ENCODE measurements around the gene UNC45A. TPM values are rescaled to one million over a fixed set of nuclear protein-coding genes. Genes with fewer than 3 reads are reported as not detected.

UNC45A gene
- polyA plus RNA-seq, 2 donors: 35.0 to 47.9 TPM

DNA sequence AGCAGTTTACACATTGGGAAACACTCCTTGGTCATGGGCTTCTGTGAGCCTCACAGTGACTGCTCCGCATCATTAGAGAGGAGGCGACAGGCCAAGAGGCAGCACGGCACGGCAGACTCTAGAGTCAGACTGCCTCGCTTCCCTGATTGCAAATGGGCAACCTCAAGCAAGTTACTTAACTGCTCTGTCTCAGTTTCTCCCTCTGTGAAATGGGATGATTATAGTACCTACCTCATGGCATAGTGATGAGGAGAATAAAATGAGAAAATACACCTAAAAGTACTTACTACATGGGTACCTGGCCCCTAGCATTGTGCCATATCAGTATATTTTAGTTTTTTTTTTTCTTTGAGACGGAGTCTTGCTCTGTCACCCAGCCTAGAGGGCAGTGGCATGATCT, 15.6 kb downstream of the UNC45A start:
- no peak overlapping the region for H3K4me3 ChIP-seq (ENCODE audit: low read depth in 1 of 2, low read length in 2 of 2)
- peaks cover 25 to 51% of the 10 kb centered on the region in 2 donors for H3K36me3 ChIP-seq (ENCODE audit: control insufficient read depth in 2 of 2, insufficient read depth in 2 of 2, low read length in 1 of 2)
- H3K27me3 ChIP-seq (ENCODE audit: control insufficient read depth in 1 of 2, insufficient read depth in 2 of 2, low read length in 2 of 2): no peaks in the 10 kb centered on the region
- H3K27ac ChIP-seq (ENCODE audit: low read depth in 2 of 2, low read length in 1 of 2): no peak overlapping the region
- H3K9me3 ChIP-seq (ENCODE audit: control insufficient read depth in 2 of 2, insufficient read depth in 1 of 2, low read depth in 1 of 2, low read length in 1 of 2): no peaks in the 10 kb centered on the region
- WGBS, 2 donors: 95 to 97% methylated on average over 6 of the region's 6 CpGs
- peaks cover 0 to 11% of the 10 kb centered on the region in 2 donors for H3K4me1 ChIP-seq (ENCODE audit: control insufficient read depth in 2 of 2, insufficient read depth in 2 of 2, low read length in 1 of 2)

DNA sequence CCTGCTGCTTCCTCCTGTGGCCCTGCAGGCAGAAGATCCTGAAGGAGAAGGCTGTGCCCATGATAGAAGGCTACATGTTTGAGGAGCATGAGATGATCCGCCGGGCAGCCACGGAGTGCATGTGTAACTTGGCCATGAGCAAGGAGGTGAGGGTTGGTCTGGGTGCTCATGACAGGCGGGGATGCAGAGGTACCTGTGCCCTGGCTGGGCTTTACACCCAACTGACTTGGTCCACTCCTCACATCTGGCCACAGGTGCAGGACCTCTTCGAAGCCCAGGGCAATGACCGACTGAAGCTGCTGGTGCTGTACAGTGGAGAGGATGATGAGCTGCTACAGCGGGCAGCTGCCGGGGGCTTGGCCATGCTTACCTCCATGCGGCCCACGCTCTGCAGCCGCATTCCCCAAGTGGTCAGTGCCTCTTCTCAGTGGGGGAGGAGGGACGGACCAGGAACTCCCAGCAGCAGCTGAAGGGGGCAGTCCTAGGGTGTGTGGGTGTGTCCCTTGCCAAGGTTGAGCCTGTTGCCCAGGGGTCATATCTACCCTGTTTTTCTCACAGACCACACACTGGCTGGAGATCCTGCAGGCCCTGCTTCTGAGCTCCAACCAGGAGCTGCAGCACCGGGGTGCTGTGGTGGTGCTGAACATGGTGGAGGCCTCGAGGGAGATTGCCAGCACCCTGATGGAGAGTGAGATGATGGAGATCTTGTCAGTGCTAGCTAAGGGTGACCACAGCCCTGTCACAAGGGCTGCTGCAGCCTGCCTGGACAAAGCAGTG, 18.0 kb downstream of the UNC45A start:
- H3K9me3 ChIP-seq (ENCODE audit: control insufficient read depth in 2 of 2, insufficient read depth in 1 of 2, low read depth in 1 of 2, low read length in 1 of 2): no peaks in the 10 kb centered on the region
- H3K27me3 ChIP-seq (ENCODE audit: control insufficient read depth in 1 of 2, insufficient read depth in 2 of 2, low read length in 2 of 2): no peaks in the 10 kb centered on the region
- H3K36me3 ChIP-seq (ENCODE audit: control insufficient read depth in 2 of 2, insufficient read depth in 2 of 2, low read length in 1 of 2): peaks cover 13 to 34% of the 10 kb centered on the region in 2 donors
- WGBS, 2 donors: 90 to 94% methylated on average over 14 of the region's 14 CpGs
- peaks cover 7 to 16% of the 10 kb centered on the region in 2 donors for H3K4me1 ChIP-seq (ENCODE audit: control insufficient read depth in 2 of 2, insufficient read depth in 2 of 2, low read length in 1 of 2)
- no peak overlapping the region for H3K4me3 ChIP-seq (ENCODE audit: low read depth in 1 of 2, low read length in 2 of 2)
- H3K27ac ChIP-seq (ENCODE audit: low read depth in 2 of 2, low read length in 1 of 2): no peak overlapping the region

DNA sequence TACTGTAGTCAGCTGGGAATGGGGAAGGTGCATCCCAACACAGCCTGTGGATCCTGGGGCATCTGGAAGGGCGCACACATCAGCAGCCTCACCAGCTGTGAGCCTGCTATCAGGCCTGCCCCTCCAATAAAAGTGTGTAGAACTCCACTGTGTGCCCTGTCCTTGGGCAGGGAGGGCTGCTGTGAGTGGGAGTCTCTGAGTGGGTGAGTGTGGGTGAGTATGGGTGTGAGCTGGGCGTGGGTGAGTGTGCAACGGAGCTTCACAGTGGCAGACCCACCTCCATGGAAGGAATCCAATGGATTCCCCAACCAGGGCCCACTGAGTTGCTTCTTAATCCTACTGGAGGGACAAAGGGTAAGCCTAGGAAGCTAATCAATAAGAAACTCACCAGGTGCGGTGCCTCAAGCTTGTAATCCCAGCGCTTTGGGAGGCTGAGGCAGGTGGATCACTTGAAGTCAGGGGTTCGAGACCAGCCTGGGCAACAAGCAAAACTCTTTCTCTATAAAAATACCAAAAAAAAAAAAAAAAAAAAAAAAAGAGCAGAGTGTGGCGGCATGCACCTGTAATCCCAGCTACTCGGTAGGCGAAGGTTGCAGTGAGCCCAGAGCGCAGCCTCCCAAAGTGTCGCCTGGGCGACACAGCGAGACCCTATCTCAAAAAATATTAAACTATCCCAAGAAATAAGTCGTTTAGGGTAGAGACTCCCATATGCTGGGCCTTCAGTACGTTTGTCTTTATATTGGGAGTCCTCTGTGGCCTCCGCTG, 19.0 kb downstream of the UNC45A start:
- H3K4me3 ChIP-seq (ENCODE audit: low read depth in 1 of 2, low read length in 2 of 2): peak overlapping the region in 1 of 2 donors; percentile 75
- WGBS, 2 donors: 63 to 70% methylated on average over 16 of the region's 16 CpGs
- H3K36me3 ChIP-seq (ENCODE audit: control insufficient read depth in 2 of 2, insufficient read depth in 2 of 2, low read length in 1 of 2): peaks cover 10 to 26% of the 10 kb centered on the region in 2 donors
- H3K4me1 ChIP-seq (ENCODE audit: control insufficient read depth in 2 of 2, insufficient read depth in 2 of 2, low read length in 1 of 2): peaks cover 7 to 15% of the 10 kb centered on the region in 2 donors
- no peaks in the 10 kb centered on the region for H3K27me3 ChIP-seq (ENCODE audit: control insufficient read depth in 1 of 2, insufficient read depth in 2 of 2, low read length in 2 of 2)
- no peaks in the 10 kb centered on the region for H3K9me3 ChIP-seq (ENCODE audit: control insufficient read depth in 2 of 2, insufficient read depth in 1 of 2, low read depth in 1 of 2, low read length in 1 of 2)
- peak overlapping the region; percentile 96 for H3K27ac ChIP-seq (ENCODE audit: low read depth in 2 of 2, low read length in 1 of 2)

DNA sequence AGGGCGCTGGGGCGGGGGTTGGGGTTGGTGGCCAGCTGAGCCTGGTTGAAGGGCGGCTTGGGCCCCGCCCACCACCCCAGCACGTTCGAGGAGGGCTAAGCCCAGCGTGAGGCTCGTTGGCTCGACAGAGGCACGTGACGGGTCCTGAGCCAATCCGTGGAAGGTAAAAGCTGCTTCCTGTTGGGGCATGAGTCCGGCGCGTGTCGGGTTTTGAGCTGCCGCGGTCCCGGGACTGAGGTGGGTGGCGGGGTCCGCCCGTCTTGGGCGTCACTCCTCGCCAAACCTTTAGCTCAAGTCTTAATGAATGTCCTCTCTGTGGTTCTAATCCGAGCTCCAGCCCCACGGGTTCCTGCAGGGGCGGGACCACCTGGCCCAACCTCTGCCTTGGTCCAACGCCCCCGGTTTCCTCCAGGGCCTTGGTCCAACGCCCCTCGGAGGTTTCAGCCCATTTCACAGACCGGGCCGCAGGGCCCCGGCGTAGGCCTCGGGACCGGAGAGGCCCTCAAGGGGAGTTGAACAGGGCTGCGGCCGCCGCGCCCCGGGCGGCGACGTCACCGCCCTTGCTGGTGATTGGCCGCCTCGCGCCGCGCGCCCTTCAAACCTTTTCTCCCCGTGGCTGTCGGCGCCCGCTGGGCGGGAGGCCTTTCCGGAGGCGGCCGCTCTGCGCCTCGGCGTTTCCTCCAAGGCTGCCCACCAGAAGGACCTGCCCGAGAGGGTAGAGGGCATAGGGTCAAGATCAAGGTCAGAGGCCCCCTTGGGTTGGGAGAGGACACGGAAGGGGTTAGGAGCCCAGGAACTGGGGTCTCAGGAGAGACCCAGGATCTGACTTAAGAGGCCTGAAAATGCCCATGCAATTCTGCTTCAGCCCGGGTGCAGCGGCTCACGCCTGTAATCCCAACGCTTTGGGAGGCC, 19.9 kb downstream of the UNC45A start, which contains the start of gene RCCD1:
RCCD1 (plus strand) TSS at position 173 of the 912 bp plus-strand sequence. CDS start 1,851 bp downstream, outside the sequence.
- peak within 1 kb of the TSS; percentile 96 for H3K27ac ChIP-seq (ENCODE audit: low read depth in 2 of 2, low read length in 1 of 2)
- H3K36me3 ChIP-seq (ENCODE audit: control insufficient read depth in 2 of 2, insufficient read depth in 2 of 2, low read length in 1 of 2): peaks cover 6 to 25% of the 10 kb centered on the region in 2 donors
- peak within 1 kb of the TSS; percentile 68 to 75 for H3K4me3 ChIP-seq (ENCODE audit: low read depth in 1 of 2, low read length in 2 of 2)
- WGBS, 2 donors: 1% methylated on average over 69 of the region's 69 CpGs
- no peaks in the 10 kb centered on the region for H3K9me3 ChIP-seq (ENCODE audit: control insufficient read depth in 2 of 2, insufficient read depth in 1 of 2, low read depth in 1 of 2, low read length in 1 of 2)
- no peaks in the 10 kb centered on the region for H3K27me3 ChIP-seq (ENCODE audit: control insufficient read depth in 1 of 2, insufficient read depth in 2 of 2, low read length in 2 of 2)
- H3K4me1 ChIP-seq (ENCODE audit: control insufficient read depth in 2 of 2, insufficient read depth in 2 of 2, low read length in 1 of 2): peaks cover 7 to 12% of the 10 kb centered on the region in 2 donors

DNA sequence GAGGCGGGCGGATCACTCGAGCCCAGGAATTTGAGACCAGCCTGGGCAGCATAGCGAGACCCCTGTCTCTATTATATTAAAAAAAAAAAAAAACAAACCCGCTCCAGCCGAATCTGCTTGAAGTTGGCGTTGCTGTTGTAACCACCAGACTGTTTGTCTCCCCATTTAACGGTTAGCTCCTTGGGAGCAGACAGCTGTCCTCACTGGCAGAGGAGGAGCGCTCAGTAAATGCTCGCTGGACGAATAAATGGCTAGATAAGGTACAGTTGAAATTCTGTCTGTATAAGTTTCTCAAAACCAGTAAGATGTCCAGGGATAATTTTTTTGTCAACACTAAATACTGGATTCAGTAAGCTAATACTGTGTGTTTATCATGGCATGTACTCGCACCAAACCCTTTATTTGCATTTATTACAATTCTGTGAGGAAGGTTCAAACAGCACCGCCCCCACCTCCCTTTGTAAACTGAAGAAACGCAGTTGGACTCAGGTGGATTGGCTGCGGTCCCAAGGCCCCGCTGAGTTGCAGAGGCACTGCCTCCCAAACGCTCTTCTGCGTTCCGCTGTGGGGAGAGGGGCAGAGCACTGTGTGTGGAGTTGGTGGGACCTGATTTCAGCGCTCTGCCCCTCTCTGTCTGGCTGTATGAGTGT, 20.7 kb downstream of the UNC45A start:
- Histone ChIP-seq H3K4me3 (ENCODE audit: low read depth in 1 of 2, low read length in 2 of 2) (peak overlapping the region in 1 of 2 donors; percentile 75), H3K27me3 (ENCODE audit: control insufficient read depth in 1 of 2, insufficient read depth in 2 of 2, low read length in 2 of 2) (no peaks in the 10 kb centered on the region), H3K36me3 (ENCODE audit: control insufficient read depth in 2 of 2, insufficient read depth in 2 of 2, low read length in 1 of 2) (peaks cover 0 to 28% of the 10 kb centered on the region in 2 donors), H3K27ac (ENCODE audit: low read depth in 2 of 2, low read length in 1 of 2) (peak overlapping the region in 1 of 2 donors; percentile 13), H3K9me3 (ENCODE audit: control insufficient read depth in 2 of 2, insufficient read depth in 1 of 2, low read depth in 1 of 2, low read length in 1 of 2) (no peaks in the 10 kb centered on the region), H3K4me1 (ENCODE audit: control insufficient read depth in 2 of 2, insufficient read depth in 2 of 2, low read length in 1 of 2) (peaks cover 7 to 12% of the 10 kb centered on the region in 2 donors)
- 48 to 53% methylated on average over 20 of the region's 20 CpGs for WGBS, 2 donors

DNA sequence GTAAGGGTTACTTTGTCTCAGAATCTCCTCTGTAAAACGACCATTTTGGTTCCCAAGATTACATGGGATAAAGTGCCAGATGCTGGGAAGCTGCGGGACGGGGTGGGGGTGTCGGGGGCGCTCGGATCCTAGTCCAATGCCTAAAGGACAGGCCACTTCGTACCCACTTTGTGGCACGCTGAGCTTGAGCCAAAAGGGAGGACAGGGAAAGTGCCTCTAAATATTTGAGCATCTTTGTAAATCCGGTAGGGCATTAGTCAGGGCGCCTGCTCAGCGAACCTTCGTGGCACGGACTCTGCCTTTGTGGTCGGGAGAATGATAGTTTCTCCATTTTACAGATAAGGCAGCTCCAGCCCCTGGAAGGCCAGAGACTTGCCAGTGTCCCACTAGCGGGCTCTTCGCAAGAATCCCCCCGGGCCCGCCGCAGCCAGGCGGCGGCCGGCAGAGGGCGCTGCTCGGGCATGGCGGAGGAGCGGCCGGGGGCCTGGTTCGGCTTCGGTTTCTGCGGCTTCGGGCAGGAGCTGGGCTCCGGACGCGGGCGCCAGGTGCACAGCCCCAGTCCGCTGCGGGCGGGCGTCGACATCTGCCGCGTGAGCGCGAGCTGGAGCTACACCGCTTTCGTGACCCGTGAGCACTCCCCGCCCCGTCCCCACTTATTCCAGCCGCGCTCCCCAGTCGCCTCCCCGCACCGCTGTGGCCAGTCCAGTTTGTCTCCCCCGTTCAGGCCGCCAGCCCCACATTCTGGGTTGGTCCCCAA, 21.4 kb downstream of the UNC45A start:
- peaks cover 5 to 32% of the 10 kb centered on the region in 2 donors for H3K36me3 ChIP-seq (ENCODE audit: control insufficient read depth in 2 of 2, insufficient read depth in 2 of 2, low read length in 1 of 2)
- peaks cover 7 to 12% of the 10 kb centered on the region in 2 donors for H3K4me1 ChIP-seq (ENCODE audit: control insufficient read depth in 2 of 2, insufficient read depth in 2 of 2, low read length in 1 of 2)
- WGBS, 2 donors: 9% methylated on average over 54 to 56 of the region's 56 CpGs
- H3K27ac ChIP-seq (ENCODE audit: low read depth in 2 of 2, low read length in 1 of 2): peak overlapping the region in 1 of 2 donors; percentile 69
- H3K9me3 ChIP-seq (ENCODE audit: control insufficient read depth in 2 of 2, insufficient read depth in 1 of 2, low read depth in 1 of 2, low read length in 1 of 2): no peaks in the 10 kb centered on the region
- H3K4me3 ChIP-seq (ENCODE audit: low read depth in 1 of 2, low read length in 2 of 2): peak overlapping the region; percentile 72 to 75
- no peaks in the 10 kb centered on the region for H3K27me3 ChIP-seq (ENCODE audit: control insufficient read depth in 1 of 2, insufficient read depth in 2 of 2, low read length in 2 of 2)

DNA sequence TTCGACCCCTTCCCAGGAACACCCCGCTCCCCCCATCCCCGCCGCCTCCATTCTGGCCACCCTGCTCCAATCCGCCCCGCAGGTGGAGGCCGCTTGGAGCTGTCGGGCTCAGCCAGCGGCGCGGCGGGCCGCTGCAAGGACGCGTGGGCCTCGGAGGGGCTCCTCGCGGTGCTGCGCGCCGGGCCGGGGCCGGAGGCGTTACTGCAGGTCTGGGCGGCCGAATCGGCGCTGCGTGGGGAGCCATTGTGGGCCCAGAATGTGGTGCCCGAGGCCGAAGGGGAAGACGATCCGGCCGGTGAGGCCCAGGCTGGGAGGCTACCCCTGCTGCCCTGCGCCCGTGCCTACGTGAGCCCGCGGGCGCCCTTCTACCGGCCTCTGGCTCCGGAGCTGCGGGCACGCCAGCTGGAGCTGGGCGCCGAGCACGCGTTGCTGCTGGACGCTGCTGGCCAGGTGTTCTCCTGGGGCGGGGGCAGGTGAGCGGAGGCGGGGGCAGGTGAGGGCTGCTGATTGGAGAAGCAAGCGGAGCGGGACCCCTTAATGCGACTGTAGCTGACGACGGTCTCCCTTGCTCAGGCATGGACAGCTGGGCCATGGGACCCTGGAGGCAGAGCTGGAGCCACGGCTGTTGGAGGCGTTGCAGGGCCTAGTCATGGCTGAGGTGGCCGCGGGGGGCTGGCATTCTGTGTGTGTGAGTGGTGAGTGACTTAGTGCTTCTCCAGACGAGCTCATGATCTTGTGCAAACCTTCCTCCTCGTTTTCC, 22.1 kb downstream of the UNC45A start:
- Histone ChIP-seq H3K9me3 (ENCODE audit: control insufficient read depth in 2 of 2, insufficient read depth in 1 of 2, low read depth in 1 of 2, low read length in 1 of 2) (no peaks in the 10 kb centered on the region), H3K27ac (ENCODE audit: low read depth in 2 of 2, low read length in 1 of 2) (peak overlapping the region in 1 of 2 donors; percentile 69), H3K27me3 (ENCODE audit: control insufficient read depth in 1 of 2, insufficient read depth in 2 of 2, low read length in 2 of 2) (no peaks in the 10 kb centered on the region), H3K4me1 (ENCODE audit: control insufficient read depth in 2 of 2, insufficient read depth in 2 of 2, low read length in 1 of 2) (peaks cover 7 to 12% of the 10 kb centered on the region in 2 donors), H3K36me3 (ENCODE audit: control insufficient read depth in 2 of 2, insufficient read depth in 2 of 2, low read length in 1 of 2) (peaks cover 5 to 36% of the 10 kb centered on the region in 2 donors), H3K4me3 (ENCODE audit: low read depth in 1 of 2, low read length in 2 of 2) (peak overlapping the region; percentile 72 to 75)
- 23 to 26% methylated on average over 44 to 63 of the region's 63 CpGs for WGBS, 2 donors

DNA sequence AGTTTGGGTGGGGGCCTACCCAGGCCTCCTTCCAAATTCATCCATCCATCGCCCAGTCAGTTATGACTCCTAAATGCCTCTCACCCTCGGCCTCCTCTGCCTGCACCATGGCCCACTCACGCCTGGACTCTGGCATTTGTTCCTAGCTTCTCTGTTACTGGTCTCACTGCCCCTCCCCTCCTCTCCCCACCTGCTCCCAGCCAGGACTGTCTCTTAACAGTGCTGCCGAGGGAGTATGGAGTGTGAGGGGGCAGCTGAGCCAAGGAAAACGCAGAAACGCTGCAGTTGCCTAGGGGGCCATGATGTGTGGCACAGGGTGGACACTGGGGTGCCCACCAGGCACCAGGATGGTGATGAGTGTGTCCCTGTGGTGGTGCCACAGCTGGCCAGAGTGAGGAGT, 22.7 kb downstream of the UNC45A start:
- Histone ChIP-seq H3K27me3 (ENCODE audit: control insufficient read depth in 1 of 2, insufficient read depth in 2 of 2, low read length in 2 of 2) (no peaks in the 10 kb centered on the region), H3K9me3 (ENCODE audit: control insufficient read depth in 2 of 2, insufficient read depth in 1 of 2, low read depth in 1 of 2, low read length in 1 of 2) (no peaks in the 10 kb centered on the region), H3K4me1 (ENCODE audit: control insufficient read depth in 2 of 2, insufficient read depth in 2 of 2, low read length in 1 of 2) (peaks cover 7 to 12% of the 10 kb centered on the region in 2 donors), H3K4me3 (ENCODE audit: low read depth in 1 of 2, low read length in 2 of 2) (peak overlapping the region in 1 of 2 donors; percentile 75), H3K27ac (ENCODE audit: low read depth in 2 of 2, low read length in 1 of 2) (no peak overlapping the region), H3K36me3 (ENCODE audit: control insufficient read depth in 2 of 2, insufficient read depth in 2 of 2, low read length in 1 of 2) (peaks cover 5 to 34% of the 10 kb centered on the region in 2 donors)
- WGBS, 2 donors: 71 to 76% methylated on average over 6 of the region's 6 CpGs
